DOHH2 (cell line): ENCODE measurements around the gene CREB5.

Experiments
- EZH2phosphoT487 ChIP-seq: fragments of 200-600 bp; sonication (generic); IDR thresholded peaks from 2 replicates; pipeline ENCODE4 v1.6.1; 2017; ENCODE audit warnings: borderline replicate concordance, mild to moderate bottlenecking, antibody characterized with exemption, low read length, moderate library complexity, mixed read lengths
- TF ChIP-seq, protein P1 (sequence below): fragments of 200-600 bp; sonication (generic); IDR thresholded peaks from one replicate; pipeline ENCODE4 v1.5.1; 2014; ENCODE audit warnings: antibody characterized with exemption, mild to moderate bottlenecking, low read depth, low read length; ENCODE audit not compliant: poor library complexity, severe bottlenecking

DNA sequence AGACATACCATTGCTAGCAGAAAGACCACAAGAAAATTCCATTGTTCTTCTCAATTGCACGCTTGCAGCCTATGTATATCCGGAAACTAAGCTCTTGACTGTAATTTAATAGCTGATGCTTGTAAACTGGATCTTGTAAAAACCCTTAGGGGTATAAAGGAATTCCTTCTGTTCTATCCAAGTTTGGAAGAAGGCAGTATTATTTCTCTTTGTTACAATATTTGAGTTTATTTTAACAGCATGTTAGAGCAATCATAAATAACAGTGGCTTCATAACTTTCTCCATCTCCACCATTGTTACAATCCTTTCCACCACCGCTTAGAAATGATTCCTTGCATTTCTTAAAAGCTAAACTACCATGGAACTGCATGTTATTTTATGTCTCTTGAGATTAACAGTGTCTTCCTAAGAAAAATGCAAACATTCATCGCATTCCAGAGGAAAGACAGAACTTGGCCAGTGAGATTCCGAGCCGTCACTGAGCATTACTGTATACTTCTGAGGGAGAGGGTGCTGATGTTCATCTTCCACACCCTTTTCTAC is 453.4 kb downstream of the CREB5 start:
- TF ChIP-seq, protein P1, sequence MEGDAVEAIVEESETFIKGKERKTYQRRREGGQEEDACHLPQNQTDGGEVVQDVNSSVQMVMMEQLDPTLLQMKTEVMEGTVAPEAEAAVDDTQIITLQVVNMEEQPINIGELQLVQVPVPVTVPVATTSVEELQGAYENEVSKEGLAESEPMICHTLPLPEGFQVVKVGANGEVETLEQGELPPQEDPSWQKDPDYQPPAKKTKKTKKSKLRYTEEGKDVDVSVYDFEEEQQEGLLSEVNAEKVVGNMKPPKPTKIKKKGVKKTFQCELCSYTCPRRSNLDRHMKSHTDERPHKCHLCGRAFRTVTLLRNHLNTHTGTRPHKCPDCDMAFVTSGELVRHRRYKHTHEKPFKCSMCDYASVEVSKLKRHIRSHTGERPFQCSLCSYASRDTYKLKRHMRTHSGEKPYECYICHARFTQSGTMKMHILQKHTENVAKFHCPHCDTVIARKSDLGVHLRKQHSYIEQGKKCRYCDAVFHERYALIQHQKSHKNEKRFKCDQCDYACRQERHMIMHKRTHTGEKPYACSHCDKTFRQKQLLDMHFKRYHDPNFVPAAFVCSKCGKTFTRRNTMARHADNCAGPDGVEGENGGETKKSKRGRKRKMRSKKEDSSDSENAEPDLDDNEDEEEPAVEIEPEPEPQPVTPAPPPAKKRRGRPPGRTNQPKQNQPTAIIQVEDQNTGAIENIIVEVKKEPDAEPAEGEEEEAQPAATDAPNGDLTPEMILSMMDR, result no peak
- no peak for TF ChIP-seq EZH2phosphoT487
